Measurements from ENCODE around the gene ACTL6A.

Gene ACTL6A

DNA sequence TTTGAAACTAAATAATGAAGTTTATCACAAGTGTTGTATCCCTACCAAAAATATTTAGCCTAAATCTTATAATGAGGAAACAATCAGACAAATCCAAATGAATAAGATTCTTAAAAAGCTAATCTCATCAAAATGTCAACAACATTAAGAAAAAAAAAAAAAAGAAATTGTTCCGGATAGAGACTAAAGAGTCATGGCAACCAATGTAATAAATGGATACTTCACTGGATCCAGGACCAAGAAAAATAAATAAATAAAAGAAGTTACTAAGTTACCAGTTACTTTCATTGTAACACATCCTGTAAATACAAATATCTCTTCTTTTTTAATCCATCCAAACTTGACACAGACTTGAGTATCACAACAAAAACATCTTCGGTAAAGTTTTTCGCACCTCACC is 41.1 kb downstream of the ACTL6A start:
- Histone ChIP-seq H3K36me3 (ENCODE audit: insufficient read depth, low read length) (peaks cover 19% of the 10 kb centered on the region), H2AFZ (ENCODE audit: low read length) (peak overlapping the region; percentile 67; the same call in 1 of the 2 replicates), H3K9me2 (replicated peaks; ENCODE audit: low read depth, low read length) (no peaks in the 10 kb centered on the region), H3K4me1 (ENCODE audit: insufficient read depth, low read length, poor library complexity, severe bottlenecking) (peaks cover 25% of the 10 kb centered on the region), H3K27me3 (ENCODE audit: insufficient read depth, low read length, poor library complexity, severe bottlenecking) (no peaks in the 10 kb centered on the region), H3K9ac (ENCODE audit: low read depth, low read length, poor library complexity, severe bottlenecking) (peak overlapping the region; percentile 90), H3K9me3 (ENCODE audit: insufficient read depth, low read depth, low read length) (no peaks in the 10 kb centered on the region), H3K4me2 (ENCODE audit: low read depth, low read length, poor library complexity, severe bottlenecking) (peak overlapping the region; percentile 73), H4K20me1 (ENCODE audit: insufficient read depth, low read length, poor library complexity, severe bottlenecking) (peaks cover 27% of the 10 kb centered on the region), H3F3A (ENCODE audit: low read depth) (peaks cover 5% of the 10 kb centered on the region; the same call in 1 of the 2 replicates), H3K79me2 (ENCODE audit: insufficient read depth, low read length) (peaks cover 64% of the 10 kb centered on the region), H3K4me3 (ENCODE audit: low read length, poor library complexity, severe bottlenecking) (peak overlapping the region; percentile 82)
- TF ChIP-seq, protein P1, sequence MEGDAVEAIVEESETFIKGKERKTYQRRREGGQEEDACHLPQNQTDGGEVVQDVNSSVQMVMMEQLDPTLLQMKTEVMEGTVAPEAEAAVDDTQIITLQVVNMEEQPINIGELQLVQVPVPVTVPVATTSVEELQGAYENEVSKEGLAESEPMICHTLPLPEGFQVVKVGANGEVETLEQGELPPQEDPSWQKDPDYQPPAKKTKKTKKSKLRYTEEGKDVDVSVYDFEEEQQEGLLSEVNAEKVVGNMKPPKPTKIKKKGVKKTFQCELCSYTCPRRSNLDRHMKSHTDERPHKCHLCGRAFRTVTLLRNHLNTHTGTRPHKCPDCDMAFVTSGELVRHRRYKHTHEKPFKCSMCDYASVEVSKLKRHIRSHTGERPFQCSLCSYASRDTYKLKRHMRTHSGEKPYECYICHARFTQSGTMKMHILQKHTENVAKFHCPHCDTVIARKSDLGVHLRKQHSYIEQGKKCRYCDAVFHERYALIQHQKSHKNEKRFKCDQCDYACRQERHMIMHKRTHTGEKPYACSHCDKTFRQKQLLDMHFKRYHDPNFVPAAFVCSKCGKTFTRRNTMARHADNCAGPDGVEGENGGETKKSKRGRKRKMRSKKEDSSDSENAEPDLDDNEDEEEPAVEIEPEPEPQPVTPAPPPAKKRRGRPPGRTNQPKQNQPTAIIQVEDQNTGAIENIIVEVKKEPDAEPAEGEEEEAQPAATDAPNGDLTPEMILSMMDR (conservative IDR thresholded peaks at IDR 0.05; ENCODE audit: low read length): no peak
- TF ChIP-seq EZH2phosphoT487 (IDR thresholded peaks at IDR 0.05; ENCODE audit: borderline replicate concordance): no peak

DNA sequence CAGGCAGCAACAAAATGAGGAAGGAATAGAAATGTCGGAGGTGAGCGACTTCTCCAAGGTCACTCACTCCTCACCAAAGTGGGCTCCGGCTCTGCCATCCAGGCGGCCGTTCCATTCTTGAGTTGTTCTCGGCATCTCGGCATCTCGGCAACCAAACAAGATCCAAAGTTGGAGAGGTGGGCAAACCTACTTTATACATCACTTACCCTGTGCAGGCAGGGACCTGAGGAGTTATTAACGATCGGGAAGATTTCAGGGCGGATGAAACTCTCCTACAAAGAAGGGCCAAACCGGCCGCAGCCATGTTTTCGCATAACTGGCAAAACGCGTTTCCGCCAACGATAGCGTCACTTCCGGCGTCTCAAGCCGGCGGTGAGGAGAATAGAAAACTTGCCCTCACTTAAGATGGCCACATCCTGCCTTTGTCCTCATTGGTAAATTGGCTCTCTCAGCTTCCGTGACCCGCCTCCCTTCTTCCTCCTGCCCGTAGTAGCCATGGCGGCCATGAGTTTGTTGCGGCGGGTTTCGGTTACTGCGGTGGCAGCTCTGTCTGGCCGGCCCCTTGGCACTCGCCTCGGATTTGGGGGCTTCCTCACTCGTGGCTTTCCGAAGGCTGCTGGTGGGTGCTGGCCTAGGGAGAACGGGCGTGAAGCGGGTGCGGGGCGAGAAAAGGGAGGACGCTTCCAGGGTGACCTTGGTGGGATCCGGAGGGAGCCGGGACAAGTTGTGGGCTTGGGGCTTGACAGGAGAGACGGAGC is 41.8 kb downstream of the ACTL6A start, which contains the start of the genes MRPL47 and NDUFB5:
MRPL47 (minus strand) TSS at position 318 of the 758 bp plus-strand sequence; CDS start at position 304, 14 bp downstream.
NDUFB5 (plus strand) TSS at position 474 of the 758 bp plus-strand sequence; CDS start at position 496, 22 bp downstream.
- Histone ChIP-seq H3K27me3 (ENCODE audit: insufficient read depth, low read length, poor library complexity, severe bottlenecking) (no peaks in the 10 kb centered on the region), H3K9me3 (ENCODE audit: insufficient read depth, low read depth, low read length) (no peaks in the 10 kb centered on the region), H3K4me2 (ENCODE audit: low read depth, low read length, poor library complexity, severe bottlenecking) (peak within 1 kb of the TSS; percentile 80), H4K20me1 (ENCODE audit: insufficient read depth, low read length, poor library complexity, severe bottlenecking) (peaks cover 27% of the 10 kb centered on the region), H3K9ac (ENCODE audit: low read depth, low read length, poor library complexity, severe bottlenecking) (peak within 1 kb of the TSS; percentile 90), H3F3A (ENCODE audit: low read depth) (peaks cover 10% of the 10 kb centered on the region; the same call in 1 of the 2 replicates), H3K4me3 (ENCODE audit: low read length, poor library complexity, severe bottlenecking) (peak within 1 kb of the TSS; percentile 82), H3K4me1 (ENCODE audit: insufficient read depth, low read length, poor library complexity, severe bottlenecking) (peaks cover 31% of the 10 kb centered on the region), H3K79me2 (ENCODE audit: insufficient read depth, low read length) (peaks cover 60% of the 10 kb centered on the region), H3K36me3 (ENCODE audit: insufficient read depth, low read length) (peaks cover 15% of the 10 kb centered on the region), H3K9me2 (replicated peaks; ENCODE audit: low read depth, low read length) (no peaks in the 10 kb centered on the region), H2AFZ (ENCODE audit: low read length) (peak within 1 kb of the TSS; percentile 90)
- TF ChIP-seq, protein P1 (conservative IDR thresholded peaks at IDR 0.05; ENCODE audit: low read length): no peak
- TF ChIP-seq EZH2phosphoT487 (IDR thresholded peaks at IDR 0.05; ENCODE audit: borderline replicate concordance): no peak

DNA sequence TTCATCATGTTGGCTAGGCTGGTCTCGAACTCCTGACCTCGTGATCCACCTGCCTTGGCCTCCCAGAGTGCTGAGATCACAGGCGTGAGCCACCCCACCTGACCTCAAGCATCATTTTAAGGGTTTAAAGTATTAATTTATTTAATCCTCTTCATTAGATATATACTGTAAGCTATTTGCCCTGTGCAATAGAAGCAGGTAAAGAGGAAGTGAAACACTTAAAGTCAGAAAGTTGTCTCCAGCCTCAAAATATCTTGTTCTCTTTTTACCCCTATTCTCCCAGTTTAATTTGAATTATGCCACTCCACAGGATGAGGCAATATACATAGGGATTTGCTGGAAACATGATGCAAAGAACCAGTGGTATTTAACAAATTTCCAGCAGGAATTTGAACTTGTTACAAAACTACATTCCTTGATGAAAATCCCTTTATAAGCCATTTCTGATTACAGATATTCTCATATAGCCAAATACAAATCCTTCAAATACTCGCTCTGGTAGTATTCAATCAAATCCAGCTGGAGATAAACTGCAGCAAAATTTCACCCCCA is 43.9 kb downstream of the ACTL6A start:
- peaks cover 10% of the 10 kb centered on the region; the same call in 1 of the 2 replicates for H3F3A ChIP-seq (ENCODE audit: low read depth)
- no peak overlapping the region for H2AFZ ChIP-seq (ENCODE audit: low read length)
- no peaks in the 10 kb centered on the region for H3K9me2 ChIP-seq (replicated peaks; ENCODE audit: low read depth, low read length)
- no peaks in the 10 kb centered on the region for H3K27me3 ChIP-seq (ENCODE audit: insufficient read depth, low read length, poor library complexity, severe bottlenecking)
- H3K79me2 ChIP-seq (ENCODE audit: insufficient read depth, low read length): peaks cover 47% of the 10 kb centered on the region
- TF ChIP-seq EZH2phosphoT487 (IDR thresholded peaks at IDR 0.05; ENCODE audit: borderline replicate concordance): no peak
- TF ChIP-seq, protein P1 (conservative IDR thresholded peaks at IDR 0.05; ENCODE audit: low read length): no peak
- H4K20me1 ChIP-seq (ENCODE audit: insufficient read depth, low read length, poor library complexity, severe bottlenecking): peaks cover 25% of the 10 kb centered on the region
- peak overlapping the region; percentile 80 for H3K4me2 ChIP-seq (ENCODE audit: low read depth, low read length, poor library complexity, severe bottlenecking)
- H3K4me3 ChIP-seq (ENCODE audit: low read length, poor library complexity, severe bottlenecking): no peak overlapping the region
- peaks cover 1% of the 10 kb centered on the region; the same call in 1 of the 2 replicates for H3K36me3 ChIP-seq (ENCODE audit: insufficient read depth, low read length)
- peaks cover 32% of the 10 kb centered on the region for H3K4me1 ChIP-seq (ENCODE audit: insufficient read depth, low read length, poor library complexity, severe bottlenecking)
- no peak overlapping the region for H3K9ac ChIP-seq (ENCODE audit: low read depth, low read length, poor library complexity, severe bottlenecking)
- no peaks in the 10 kb centered on the region for H3K9me3 ChIP-seq (ENCODE audit: insufficient read depth, low read depth, low read length)

Measured in Loucy (cell line).